Panc1 (cell line): ENCODE data around the gene SECTM1. TPM values are rescaled to one million over a fixed set of nuclear protein-coding genes. Genes with fewer than 3 reads are reported as not detected.
A peak's percentile ranks its signal among the peaks of the same experiment; 100 is the strongest.

Source experiments
- ATAC-seq: fragments of 200-7000 bp; cut with Tn5 transposase; 2 replicates; pipeline ENCODE4 v1.9.1; 2020; ENCODE audit warnings: mild to moderate bottlenecking, moderate library complexity
- BruUV-seq: library from RNA; stranded (reverse); fragments of 400-500 nt; replicated peaks from 2 replicates; lab custom pipeline; 2021; lab: Mats Ljungman, UMichigan
- CTCF ChIA-PET: fragments of 300-600 bp; sonication (Branson Sonifier 250); formaldehyde crosslinking; loops from one replicate; lab custom pipeline; 2022; ENCODE audit warnings: antibody characterized with exemption; lab: Charles Lee
- POLR2A ChIA-PET: fragments of 300-600 bp; sonication (Branson Sonifier 250); formaldehyde crosslinking; loops from one replicate; lab custom pipeline; 2022; ENCODE audit warnings: antibody characterized with exemption; lab: Charles Lee
- DNase-seq: peaks from one replicate; pipeline ENCODE4 v3.0.0-alpha.2; 2010; ENCODE audit warnings: low read depth, low spot score
- H3K27ac ChIP-seq: 2 replicates; pipeline ENCODE4 v1.5.1; 2011; ENCODE audit warnings: mild to moderate bottlenecking, low read length, inconsistent platforms
- H3K27me3 ChIP-seq: fragments of 200-500 bp; sonication (Bioruptor generic); 2 replicates; pipeline ENCODE4 v1.6.0; 2014; ENCODE audit warnings: low read length, inconsistent platforms; ENCODE audit not compliant: control insufficient read depth, insufficient read depth
- H3K36me3 ChIP-seq: fragments of 200-500 bp; sonication (Bioruptor generic); 2 replicates; pipeline ENCODE4 v1.5.1; 2014; ENCODE audit warnings: inconsistent platforms, mild to moderate bottlenecking, low read length, moderate library complexity; ENCODE audit not compliant: control insufficient read depth, insufficient read depth
- H3K4me1 ChIP-seq: 2 replicates; pipeline ENCODE4 v1.5.1; 2011; ENCODE audit warnings: inconsistent platforms, mild to moderate bottlenecking, low read length, moderate library complexity; ENCODE audit not compliant: control insufficient read depth, insufficient read depth
- H3K4me3 ChIP-seq, 2 experiments: 2 replicates each; pipeline ENCODE4 v1.5.1; 2011 to 2012; ENCODE audit warnings: low read depth in 2 of 2, low read length in 2 of 2, mild to moderate bottlenecking in 2 of 2, inconsistent platforms in 1 of 2, moderate library complexity in 1 of 2
- H3K9me3 ChIP-seq: fragments of 200-500 bp; sonication (Bioruptor generic); 2 replicates; pipeline ENCODE4 v1.5.1; 2014; ENCODE audit warnings: low read depth, mild to moderate bottlenecking, inconsistent platforms, low read length, moderate library complexity; ENCODE audit not compliant: control insufficient read depth, insufficient read depth
- POLR2AphosphoS5 ChIP-seq: IDR thresholded peaks from 2 replicates; pipeline ENCODE4 v1.6.1; 2012; ENCODE audit warnings: mild to moderate bottlenecking, low read depth, low read length, moderate library complexity
- SIN3A ChIP-seq: IDR thresholded peaks from 2 replicates; pipeline ENCODE4 v1.6.1; 2012; ENCODE audit warnings: low read depth, mild to moderate bottlenecking, low read length, moderate library complexity, borderline replicate concordance; ENCODE audit not compliant: insufficient read depth
- TCF7L2 ChIP-seq: IDR thresholded peaks from 2 replicates; pipeline ENCODE4 v1.6.1; 2011; ENCODE audit warnings: mild to moderate bottlenecking, low read depth, low read length, inconsistent platforms
- in situ Hi-C: cut with HindIII; loops from 2 replicates; pipeline ENCODE4 v1.10.0; 2016; ENCODE audit warnings: low sequenced_read_pairs, low pct_unique_long_range_greater_than_20kb
- intact Hi-C: fragments of 100-400 bp; cut with micrococcal nuclease; formaldehyde crosslinking; loops from one replicate; pipeline ENCODE4 v1.10.0; 2022; ENCODE audit not compliant: unreplicated experiment
- total RNA-seq: library from RNA; stranded (reverse); gene quantifications from one replicate; pipeline ENCODE4 v1.2.1, GENCODE V29; 2021; ENCODE audit not compliant: unreplicated experiment
- TF ChIP-seq, protein P1 (sequence below): fragments of 450-650 bp; IDR thresholded peaks from 2 replicates; pipeline ENCODE4 v1.5.1; 2017; ENCODE audit warnings: mild to moderate bottlenecking
- TF ChIP-seq, protein P2 (sequence below), 2 experiments: IDR thresholded peaks; 2 replicates each; pipeline ENCODE4 v1.6.1; 2011 to 2012; ENCODE audit warnings: low read depth in 2 of 2, control low read depth in 1 of 2, low read length in 1 of 2, mild to moderate bottlenecking in 1 of 2, moderate library complexity in 1 of 2; ENCODE audit not compliant: insufficient read depth in 1 of 2

SECTM1 gene
- total RNA-seq, 1 experiment from 2014 or later = 5.4 TPM

DNA sequence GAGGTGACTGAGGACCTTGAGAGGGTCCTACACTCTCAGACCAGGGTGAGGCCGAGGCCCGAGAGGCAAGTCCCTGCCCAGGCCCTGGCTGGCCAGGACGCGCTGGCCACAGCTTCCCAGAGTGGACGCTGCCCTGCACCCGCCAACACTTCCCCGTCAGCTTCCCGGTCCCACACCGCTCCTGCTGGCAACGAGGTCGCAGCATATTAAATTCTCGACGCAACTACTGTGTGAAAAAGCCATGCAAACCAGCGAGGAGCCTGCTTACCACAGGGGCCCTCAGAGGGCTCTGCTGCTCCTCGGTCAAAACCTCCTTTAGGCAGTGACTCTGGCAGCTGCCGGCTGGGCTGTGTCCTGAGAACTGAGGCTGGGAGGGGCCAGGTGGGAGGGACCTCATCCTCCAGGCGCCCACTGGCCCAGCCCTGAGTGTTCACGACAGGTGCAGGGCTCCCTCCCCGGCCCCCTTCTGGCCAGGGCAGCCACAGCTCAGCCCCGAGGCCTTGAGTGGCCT is 23.3 kb upstream of the SECTM1 start:
- peak; percentile 43; the same call in 1 of the 2 replicates for ATAC-seq
- Histone ChIP-seq H3K4me1 (peaks cover 22% of the 10 kb centered on the region), H3K27ac (no peak overlapping the region), H3K27me3 (no peaks in the 10 kb centered on the region), H3K9me3 (no peaks in the 10 kb centered on the region), H3K4me3 (no peak overlapping the region), H3K36me3 (no peaks in the 10 kb centered on the region)
- TF ChIP-seq, protein P1, sequence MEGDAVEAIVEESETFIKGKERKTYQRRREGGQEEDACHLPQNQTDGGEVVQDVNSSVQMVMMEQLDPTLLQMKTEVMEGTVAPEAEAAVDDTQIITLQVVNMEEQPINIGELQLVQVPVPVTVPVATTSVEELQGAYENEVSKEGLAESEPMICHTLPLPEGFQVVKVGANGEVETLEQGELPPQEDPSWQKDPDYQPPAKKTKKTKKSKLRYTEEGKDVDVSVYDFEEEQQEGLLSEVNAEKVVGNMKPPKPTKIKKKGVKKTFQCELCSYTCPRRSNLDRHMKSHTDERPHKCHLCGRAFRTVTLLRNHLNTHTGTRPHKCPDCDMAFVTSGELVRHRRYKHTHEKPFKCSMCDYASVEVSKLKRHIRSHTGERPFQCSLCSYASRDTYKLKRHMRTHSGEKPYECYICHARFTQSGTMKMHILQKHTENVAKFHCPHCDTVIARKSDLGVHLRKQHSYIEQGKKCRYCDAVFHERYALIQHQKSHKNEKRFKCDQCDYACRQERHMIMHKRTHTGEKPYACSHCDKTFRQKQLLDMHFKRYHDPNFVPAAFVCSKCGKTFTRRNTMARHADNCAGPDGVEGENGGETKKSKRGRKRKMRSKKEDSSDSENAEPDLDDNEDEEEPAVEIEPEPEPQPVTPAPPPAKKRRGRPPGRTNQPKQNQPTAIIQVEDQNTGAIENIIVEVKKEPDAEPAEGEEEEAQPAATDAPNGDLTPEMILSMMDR = no peak
- no peak for TF ChIP-seq POLR2AphosphoS5
- TF ChIP-seq, protein P2, sequence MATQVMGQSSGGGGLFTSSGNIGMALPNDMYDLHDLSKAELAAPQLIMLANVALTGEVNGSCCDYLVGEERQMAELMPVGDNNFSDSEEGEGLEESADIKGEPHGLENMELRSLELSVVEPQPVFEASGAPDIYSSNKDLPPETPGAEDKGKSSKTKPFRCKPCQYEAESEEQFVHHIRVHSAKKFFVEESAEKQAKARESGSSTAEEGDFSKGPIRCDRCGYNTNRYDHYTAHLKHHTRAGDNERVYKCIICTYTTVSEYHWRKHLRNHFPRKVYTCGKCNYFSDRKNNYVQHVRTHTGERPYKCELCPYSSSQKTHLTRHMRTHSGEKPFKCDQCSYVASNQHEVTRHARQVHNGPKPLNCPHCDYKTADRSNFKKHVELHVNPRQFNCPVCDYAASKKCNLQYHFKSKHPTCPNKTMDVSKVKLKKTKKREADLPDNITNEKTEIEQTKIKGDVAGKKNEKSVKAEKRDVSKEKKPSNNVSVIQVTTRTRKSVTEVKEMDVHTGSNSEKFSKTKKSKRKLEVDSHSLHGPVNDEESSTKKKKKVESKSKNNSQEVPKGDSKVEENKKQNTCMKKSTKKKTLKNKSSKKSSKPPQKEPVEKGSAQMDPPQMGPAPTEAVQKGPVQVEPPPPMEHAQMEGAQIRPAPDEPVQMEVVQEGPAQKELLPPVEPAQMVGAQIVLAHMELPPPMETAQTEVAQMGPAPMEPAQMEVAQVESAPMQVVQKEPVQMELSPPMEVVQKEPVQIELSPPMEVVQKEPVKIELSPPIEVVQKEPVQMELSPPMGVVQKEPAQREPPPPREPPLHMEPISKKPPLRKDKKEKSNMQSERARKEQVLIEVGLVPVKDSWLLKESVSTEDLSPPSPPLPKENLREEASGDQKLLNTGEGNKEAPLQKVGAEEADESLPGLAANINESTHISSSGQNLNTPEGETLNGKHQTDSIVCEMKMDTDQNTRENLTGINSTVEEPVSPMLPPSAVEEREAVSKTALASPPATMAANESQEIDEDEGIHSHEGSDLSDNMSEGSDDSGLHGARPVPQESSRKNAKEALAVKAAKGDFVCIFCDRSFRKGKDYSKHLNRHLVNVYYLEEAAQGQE (IDR thresholded peaks at IDR 0.05; ENCODE audit: insufficient read depth in 1 of 2, low read depth in 2 of 2, low read length in 1 of 2) = no peak
- no peak for TF ChIP-seq SIN3A
- no peak for TF ChIP-seq TCF7L2
- ChIA-PET CTCF (no interaction called here), POLR2A (no interaction called here)
- no TSS peak for BruUV-seq
- no peak for DNase-seq
- in situ Hi-C loops (no loop called here), intact Hi-C loops (no loop called here)

DNA sequence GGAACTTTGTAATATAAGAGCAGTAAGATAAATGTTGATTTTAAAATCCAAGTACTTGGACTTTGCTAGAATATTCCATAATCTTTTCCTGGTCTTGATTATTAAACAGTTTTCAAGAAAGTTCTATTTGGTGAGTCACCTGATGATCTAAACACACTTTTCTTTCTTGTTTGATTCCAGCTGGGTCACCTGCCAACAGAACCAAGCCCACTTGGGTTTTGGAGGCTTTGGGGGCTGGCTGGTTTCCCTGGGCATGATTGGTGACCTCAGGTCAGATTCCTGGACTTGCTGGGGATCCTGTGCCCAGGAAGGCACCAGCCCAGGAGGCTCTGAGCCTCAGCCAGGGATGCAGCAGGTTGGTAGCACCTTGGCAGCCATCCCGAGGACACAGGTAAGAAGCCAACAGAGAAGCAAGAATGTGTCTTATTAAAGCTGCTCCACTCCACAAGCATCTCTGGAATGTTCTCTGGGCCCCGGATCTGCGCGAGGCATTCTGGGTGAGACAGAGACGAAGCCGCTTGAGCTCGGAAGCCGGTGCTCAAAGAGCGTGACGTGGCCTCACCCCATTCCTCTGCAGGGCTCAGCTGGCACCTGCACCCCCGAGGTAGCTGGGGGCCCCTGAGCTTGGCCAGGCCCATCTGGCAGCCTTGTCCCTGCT is 22.3 kb upstream of the SECTM1 start:
- intact Hi-C loops (no loop called here), in situ Hi-C loops (no loop called here)
- no peaks in the 10 kb centered on the region for H3K27me3 ChIP-seq
- BruUV-seq = no TSS peak
- no peak for DNase-seq
- ChIA-PET POLR2A (no interaction called here), CTCF (interaction anchor here (0.6 to 0.7 kb wide), 2 partner anchors 22 to 412 kb away, joined by 3 to 4 read pairs; no protein-coding TSS in a partner anchor)
- no peaks in the 10 kb centered on the region for H3K36me3 ChIP-seq
- peaks cover 22% of the 10 kb centered on the region for H3K4me1 ChIP-seq
- no peaks in the 10 kb centered on the region for H3K9me3 ChIP-seq
- no peak overlapping the region for H3K4me3 ChIP-seq
- H3K27ac ChIP-seq = no peak overlapping the region
- no peak for TF ChIP-seq SIN3A
- ATAC-seq = no peak

DNA sequence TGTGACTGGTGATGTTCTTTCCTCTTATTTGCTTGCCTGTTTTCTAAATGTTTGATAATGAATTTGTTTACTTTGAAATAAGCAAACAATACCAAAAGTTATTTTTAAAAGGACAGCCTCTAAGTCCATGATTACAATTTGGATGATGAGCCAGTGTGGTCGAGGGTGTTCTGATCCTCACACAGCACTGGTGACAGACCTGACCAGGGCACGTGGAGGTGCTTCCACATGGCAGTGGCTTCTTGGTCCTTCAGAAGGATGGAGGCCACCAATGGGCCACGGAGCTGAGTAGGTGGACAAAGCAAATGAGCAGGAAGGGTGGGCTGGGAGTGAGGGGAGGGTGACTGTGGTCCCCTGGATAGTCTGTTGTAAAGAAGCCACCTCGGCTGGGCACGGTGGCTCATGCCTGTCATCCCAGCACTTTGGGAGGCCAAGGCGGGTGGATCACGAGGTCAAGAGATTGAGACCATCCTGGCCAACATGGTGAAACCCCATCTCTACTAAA is 21.3 kb upstream of the SECTM1 start:
- in situ Hi-C loops (no loop called here), intact Hi-C loops (no loop called here)
- no TSS peak for BruUV-seq
- no peak overlapping the region for H3K27ac ChIP-seq
- ATAC-seq = no peak
- no peak for DNase-seq
- ChIA-PET POLR2A (no interaction called here), CTCF (interaction anchor here (0.6 kb wide), 1 partner anchor 413 kb away, joined by 4 read pairs; no protein-coding TSS in a partner anchor)
- peaks cover 22% of the 10 kb centered on the region for H3K4me1 ChIP-seq
- no peaks in the 10 kb centered on the region for H3K9me3 ChIP-seq
- H3K4me3 ChIP-seq = no peak overlapping the region
- H3K36me3 ChIP-seq = no peaks in the 10 kb centered on the region
- no peaks in the 10 kb centered on the region for H3K27me3 ChIP-seq
- no peak for TF ChIP-seq POLR2AphosphoS5
- TF ChIP-seq TCF7L2 = no peak
- TF ChIP-seq, protein P1 = no peak
- TF ChIP-seq SIN3A = no peak
- TF ChIP-seq, protein P2 (IDR thresholded peaks at IDR 0.05; ENCODE audit: insufficient read depth in 1 of 2, low read depth in 2 of 2, low read length in 1 of 2) = no peak
